GM12892 (cell line): ENCODE measurements around the gene RNF7.

Source experiments
- DNase-seq: peaks from one replicate; pipeline ENCODE4 v3.0.0; 2011; ENCODE audit not compliant: insufficient read length
- FAIRE-seq: peaks from 2 replicates; lab custom pipeline; 2011; peaks lifted over from hg19 to GRCh38; lab: Jason Lieb, UNC
- POLR2A ChIP-seq: IDR thresholded peaks from 2 replicates; pipeline ENCODE4 v1.6.1; 2011; ENCODE audit warnings: low read depth, low read length, control low read depth
- POLR2AphosphoS5 ChIP-seq: IDR thresholded peaks from 2 replicates; pipeline ENCODE4 v1.6.1; 2011; ENCODE audit warnings: low read depth, low read length, control low read depth
- TAF1 ChIP-seq: IDR thresholded peaks from 2 replicates; pipeline ENCODE4 v1.6.1; 2011; ENCODE audit warnings: low read depth, mild to moderate bottlenecking, control low read depth, low read length, borderline replicate concordance

Gene RNF7

GRCh38 chr3:141710888-141711616, 27.0 kb upstream of the RNF7 start:
- DNase-seq (no peak), FAIRE-seq (no peak)
- TF ChIP-seq TAF1 (no peak), POLR2A (no peak), POLR2AphosphoS5 (no peak)

DNA sequence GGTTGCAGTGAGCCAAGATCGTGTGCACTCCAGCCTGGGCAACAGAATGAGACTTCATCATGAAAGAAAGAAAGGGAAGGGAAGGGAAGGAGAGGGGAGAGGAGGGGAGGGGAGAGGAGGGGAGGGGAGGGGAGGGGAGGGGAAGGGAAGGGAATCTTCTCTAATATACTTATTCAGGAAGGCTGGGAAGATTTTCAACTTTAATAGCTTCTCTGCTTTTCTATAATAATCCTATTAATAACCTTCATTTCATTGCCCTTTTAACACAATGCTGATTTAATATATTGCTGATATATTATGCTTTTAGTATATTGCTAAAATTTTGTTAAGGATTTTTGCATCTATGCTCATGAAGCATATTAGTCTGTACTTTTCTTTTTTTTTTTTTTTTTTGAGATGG, 23.4 kb upstream of the RNF7 start:
- TF ChIP-seq TAF1 (no peak), POLR2A (no peak), POLR2AphosphoS5 (no peak)
- DNase-seq (no peak), FAIRE-seq (no peak)

DNA sequence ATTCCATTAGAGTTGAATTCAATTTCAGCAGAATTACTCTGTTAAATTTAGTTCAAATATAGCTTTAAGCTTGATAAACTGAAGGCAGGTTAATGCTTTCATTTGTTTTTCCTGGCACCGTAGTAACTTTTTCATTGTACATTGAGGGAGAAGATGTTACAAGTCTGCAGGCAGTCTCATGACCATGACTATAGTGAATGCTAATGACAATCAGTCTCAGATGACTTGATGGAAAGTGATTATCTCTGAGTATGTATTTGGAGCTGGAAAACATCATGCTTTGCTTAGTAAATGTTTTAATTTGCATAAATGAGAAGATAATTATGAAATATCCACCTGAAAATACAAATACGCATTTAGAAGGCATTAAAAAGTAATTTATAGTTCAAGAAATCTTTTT, 16.0 kb upstream of the RNF7 start:
- TF ChIP-seq POLR2A (no peak), TAF1 (no peak), POLR2AphosphoS5 (no peak)
- DNase-seq (no peak), FAIRE-seq (no peak)

DNA sequence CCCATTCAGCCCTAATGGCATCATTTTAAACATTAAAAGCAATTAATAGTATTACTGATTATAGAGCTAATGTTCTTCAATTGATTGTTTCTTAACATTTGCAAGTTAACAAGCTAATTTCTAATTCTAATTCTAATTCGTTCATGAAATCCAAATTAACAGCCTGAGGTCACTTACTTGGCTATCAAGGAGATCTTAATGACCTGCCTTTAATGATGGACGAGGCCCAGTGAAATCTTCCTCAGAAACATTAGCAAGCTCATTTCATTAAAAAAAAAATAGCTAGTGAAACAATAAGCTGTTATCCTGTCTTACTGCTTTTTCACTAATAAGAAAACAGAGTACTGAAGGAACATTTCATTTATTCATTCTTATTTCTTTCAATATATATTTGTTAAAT, 15.4 kb upstream of the RNF7 start:
- FAIRE-seq (no peak), DNase-seq (no peak)
- TF ChIP-seq TAF1: no peak
- TF ChIP-seq POLR2AphosphoS5: no peak
- TF ChIP-seq POLR2A: no peak

- FAIRE-seq: no peak
- DNase-seq: no peak
- no peak for TF ChIP-seq POLR2A
- TF ChIP-seq TAF1: no peak
- TF ChIP-seq POLR2AphosphoS5: no peak
Observed at GRCh38 chr3:141723255-141723654, 14.8 kb upstream of the RNF7 start.

DNA sequence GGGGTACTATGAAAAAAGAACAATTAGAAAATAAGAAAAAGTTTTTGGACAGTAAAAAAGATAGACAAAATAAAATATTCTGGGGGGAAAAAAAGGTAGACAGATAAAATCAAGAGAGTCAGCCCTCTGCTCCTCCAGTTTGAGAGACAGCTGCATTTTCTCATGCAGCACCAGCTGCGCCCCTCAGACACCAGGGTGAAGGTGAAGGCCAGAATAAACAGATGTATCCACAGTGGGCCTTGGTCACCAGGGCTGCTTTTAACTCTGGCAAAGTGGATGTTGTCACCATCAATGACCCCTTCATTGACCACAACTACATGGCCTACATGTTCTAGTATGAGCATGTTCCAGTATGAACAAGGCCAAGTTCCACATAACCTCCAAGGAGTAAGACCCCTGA, 13.9 kb upstream of the RNF7 start:
- DNase-seq (no peak), FAIRE-seq (no peak)
- TF ChIP-seq POLR2A (no peak), TAF1 (no peak), POLR2AphosphoS5 (no peak)

DNA sequence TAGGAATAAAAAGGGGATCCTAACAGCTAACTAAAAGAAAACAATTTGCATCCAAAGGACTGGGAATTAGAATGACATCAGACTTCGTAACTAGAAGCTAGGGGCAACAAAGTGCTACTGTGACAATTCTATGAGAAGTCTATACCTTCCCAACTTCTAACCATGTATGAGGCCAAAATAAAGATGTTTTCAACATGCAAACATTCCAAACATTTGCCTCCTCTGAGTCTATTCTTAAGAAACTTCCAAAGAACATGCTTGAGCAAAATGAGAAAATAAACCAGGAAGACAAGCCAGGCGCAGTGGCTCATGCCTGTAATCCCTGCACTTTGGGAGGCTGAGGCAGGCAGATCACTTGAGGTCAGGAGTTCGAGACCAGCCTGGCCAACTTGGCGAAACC, 13.1 kb upstream of the RNF7 start:
- TF ChIP-seq POLR2A (no peak), POLR2AphosphoS5 (no peak), TAF1 (no peak)
- no peak for FAIRE-seq
- no peak for DNase-seq

DNA sequence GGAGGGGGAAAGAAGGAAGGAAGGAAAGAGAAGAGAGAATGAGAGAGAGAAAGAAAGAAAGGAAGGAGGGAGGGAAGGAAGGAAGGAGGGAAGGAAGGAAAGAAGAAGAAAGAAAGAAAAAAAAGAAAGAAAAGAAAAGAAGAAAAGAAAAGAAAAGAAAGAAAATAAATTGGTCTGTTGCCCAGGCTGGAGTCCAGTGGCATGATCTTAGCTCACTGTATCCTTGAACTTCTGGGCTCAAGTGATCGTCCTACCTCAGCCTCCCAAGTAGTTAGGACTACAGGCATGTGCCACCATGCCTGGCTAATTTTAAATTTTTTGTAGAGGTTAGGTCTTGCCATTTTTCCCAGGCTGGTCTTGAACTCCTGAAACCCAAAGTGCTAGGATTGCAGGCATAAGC, 11.6 kb upstream of the RNF7 start:
- TF ChIP-seq TAF1: no peak
- TF ChIP-seq POLR2AphosphoS5: no peak
- no peak for TF ChIP-seq POLR2A
- DNase-seq: no peak
- no peak for FAIRE-seq

DNA sequence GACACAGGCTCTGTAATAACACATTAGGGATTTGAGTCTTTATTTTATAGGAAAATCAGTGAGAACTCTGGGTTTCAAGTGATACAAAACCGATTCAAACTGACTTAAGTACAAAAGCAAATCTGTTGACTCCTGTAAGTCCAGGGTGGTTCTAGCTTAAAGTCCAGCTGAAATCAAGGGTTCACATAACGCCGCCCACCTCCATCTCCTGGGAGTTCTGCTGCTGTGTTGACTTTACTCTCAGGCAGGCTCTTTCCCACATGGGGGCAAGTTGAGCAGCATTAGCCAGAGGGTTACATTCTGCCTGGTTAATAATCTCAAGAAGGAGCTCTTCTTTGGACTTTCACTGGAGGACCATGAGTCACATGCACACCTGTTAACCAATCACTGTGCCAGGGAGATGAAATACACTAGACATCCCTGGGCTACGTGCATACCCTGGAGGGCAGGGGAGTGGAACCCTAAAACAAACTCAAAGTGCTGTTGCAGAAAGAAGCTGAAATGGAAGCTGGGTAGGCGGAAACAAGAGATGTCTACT, 9.7 kb upstream of the RNF7 start:
- FAIRE-seq: no peak
- DNase-seq: no peak
- TF ChIP-seq POLR2AphosphoS5 (no peak), POLR2A (no peak), TAF1 (no peak)

GRCh38 chr3:141729240-141729639, 8.9 kb upstream of the RNF7 start:
- FAIRE-seq (no peak), DNase-seq (no peak)
- TF ChIP-seq TAF1: no peak
- no peak for TF ChIP-seq POLR2AphosphoS5
- TF ChIP-seq POLR2A: no peak

- TF ChIP-seq POLR2A (no peak), POLR2AphosphoS5 (no peak), TAF1 (no peak)
- DNase-seq: no peak
- FAIRE-seq: no peak
Observed at GRCh38 chr3:141735176-141735575, 2.9 kb upstream of the RNF7 start.
